ENCODE results near the gene FAM171A1.

Gene FAM171A1

GRCh38 chr10:15245530-15245929 lies 125.6 kb downstream of the FAM171A1 start:
- Histone ChIP-seq H3K4ac (ENCODE audit: low read depth, low read length) (no peak overlapping the region), H3K79me1 (ENCODE audit: low read length) (no peaks in the 10 kb centered on the region), H3K27me3 (ENCODE audit: insufficient read depth, low read length) (no peaks in the 10 kb centered on the region), H3K27ac (ENCODE audit: low read depth, low read length) (no peak overlapping the region), H2BK120ac (ENCODE audit: insufficient read depth, low read length, poor library complexity) (no peak overlapping the region), H2AFZ (ENCODE audit: insufficient read depth, low read length, poor library complexity) (no peak overlapping the region), H3K14ac (ENCODE audit: low read length) (no peak overlapping the region), H4K91ac (ENCODE audit: low read depth, low read length) (no peak overlapping the region), H4K8ac (ENCODE audit: low read depth, low read length) (no peak overlapping the region), H3K23ac (ENCODE audit: low read length) (no peak overlapping the region), H4K12ac (ENCODE audit: low read depth, low read length) (no peak overlapping the region), H3K18ac (ENCODE audit: low read length) (no peak overlapping the region), H3K4me3 (ENCODE audit: low read depth, low read length) (no peak overlapping the region), H2BK12ac (ENCODE audit: low read length) (no peak overlapping the region), H3K79me2 (ENCODE audit: control insufficient read depth, insufficient read depth, low read length, poor library complexity) (no peaks in the 10 kb centered on the region), H3K36me3 (ENCODE audit: control insufficient read depth in 1 of 2, insufficient read depth in 2 of 2, low read length in 2 of 2) (peaks cover 5 to 7% of the 10 kb centered on the region in 2 experiments), H2BK5ac (ENCODE audit: low read depth, low read length, poor library complexity) (no peak overlapping the region), H3K9me3 (ENCODE audit: insufficient read depth, low read depth, low read length) (no peaks in the 10 kb centered on the region), H3K9ac (ENCODE audit: low read length) (no peak overlapping the region), H3K4me1 (ENCODE audit: control insufficient read depth in 1 of 2, insufficient read depth in 2 of 2, low read length in 2 of 2) (peaks cover 5 to 10% of the 10 kb centered on the region in 2 experiments), H2AK5ac (ENCODE audit: low read length) (no peak overlapping the region), H3K4me2 (ENCODE audit: low read length) (no peak overlapping the region)
- WGBS (ENCODE audit: extremely low coverage, insufficient coverage, insufficient read length): no CpG with 5 or more reads among the region's 3 CpGs
- DNase-seq: no peak

GRCh38 chr10:15244635-15245197 lies 126.4 kb downstream of the FAM171A1 start:
- no peak overlapping the region for H3K4me2 ChIP-seq (ENCODE audit: low read length)
- no peak overlapping the region for H3K14ac ChIP-seq (ENCODE audit: low read length)
- peaks cover 5 to 7% of the 10 kb centered on the region in 2 experiments for H3K36me3 ChIP-seq (ENCODE audit: control insufficient read depth in 1 of 2, insufficient read depth in 2 of 2, low read length in 2 of 2)
- no peak overlapping the region for H3K4ac ChIP-seq (ENCODE audit: low read depth, low read length)
- H3K9ac ChIP-seq (ENCODE audit: low read length): no peak overlapping the region
- H3K4me1 ChIP-seq (ENCODE audit: control insufficient read depth in 1 of 2, insufficient read depth in 2 of 2, low read length in 2 of 2): peaks cover 5 to 10% of the 10 kb centered on the region in 2 experiments
- no peaks in the 10 kb centered on the region for H3K79me2 ChIP-seq (ENCODE audit: control insufficient read depth, insufficient read depth, low read length, poor library complexity)
- no peak overlapping the region for H4K8ac ChIP-seq (ENCODE audit: low read depth, low read length)
- no peak for DNase-seq
- H2BK12ac ChIP-seq (ENCODE audit: low read length): no peak overlapping the region
- no peak overlapping the region for H2AK5ac ChIP-seq (ENCODE audit: low read length)
- H2BK5ac ChIP-seq (ENCODE audit: low read depth, low read length, poor library complexity): no peak overlapping the region
- H3K4me3 ChIP-seq (ENCODE audit: low read depth, low read length): no peak overlapping the region
- H2BK120ac ChIP-seq (ENCODE audit: insufficient read depth, low read length, poor library complexity): no peak overlapping the region
- no peak overlapping the region for H3K23ac ChIP-seq (ENCODE audit: low read length)
- no peak overlapping the region for H3K18ac ChIP-seq (ENCODE audit: low read length)
- no peak overlapping the region for H2AFZ ChIP-seq (ENCODE audit: insufficient read depth, low read length, poor library complexity)
- H3K9me3 ChIP-seq (ENCODE audit: insufficient read depth, low read depth, low read length): no peaks in the 10 kb centered on the region
- H4K12ac ChIP-seq (ENCODE audit: low read depth, low read length): no peak overlapping the region
- no peaks in the 10 kb centered on the region for H3K27me3 ChIP-seq (ENCODE audit: insufficient read depth, low read length)
- no peaks in the 10 kb centered on the region for H3K79me1 ChIP-seq (ENCODE audit: low read length)
- no peak overlapping the region for H4K91ac ChIP-seq (ENCODE audit: low read depth, low read length)
- H3K27ac ChIP-seq (ENCODE audit: low read depth, low read length): no peak overlapping the region
- no CpG with 5 or more reads among the region's 12 CpGs for WGBS (ENCODE audit: extremely low coverage, insufficient coverage, insufficient read length)

GRCh38 chr10:15242261-15242840 lies 128.7 kb downstream of the FAM171A1 start:
- Histone ChIP-seq H3K4me1 (ENCODE audit: control insufficient read depth in 1 of 2, insufficient read depth in 2 of 2, low read length in 2 of 2) (peaks cover 0 to 5% of the 10 kb centered on the region in 2 experiments), H3K79me1 (ENCODE audit: low read length) (no peaks in the 10 kb centered on the region), H3K18ac (ENCODE audit: low read length) (no peak overlapping the region), H3K79me2 (ENCODE audit: control insufficient read depth, insufficient read depth, low read length, poor library complexity) (no peaks in the 10 kb centered on the region), H3K4me2 (ENCODE audit: low read length) (no peak overlapping the region), H2BK5ac (ENCODE audit: low read depth, low read length, poor library complexity) (no peak overlapping the region), H3K14ac (ENCODE audit: low read length) (no peak overlapping the region), H4K91ac (ENCODE audit: low read depth, low read length) (no peak overlapping the region), H3K23ac (ENCODE audit: low read length) (no peak overlapping the region), H3K36me3 (ENCODE audit: control insufficient read depth in 1 of 2, insufficient read depth in 2 of 2, low read length in 2 of 2) (peaks cover 2 to 3% of the 10 kb centered on the region in 2 experiments), H3K27me3 (ENCODE audit: insufficient read depth, low read length) (no peaks in the 10 kb centered on the region), H3K9ac (ENCODE audit: low read length) (no peak overlapping the region), H3K4me3 (ENCODE audit: low read depth, low read length) (no peak overlapping the region), H3K27ac (ENCODE audit: low read depth, low read length) (no peak overlapping the region), H2BK12ac (ENCODE audit: low read length) (no peak overlapping the region), H2BK120ac (ENCODE audit: insufficient read depth, low read length, poor library complexity) (no peak overlapping the region), H4K8ac (ENCODE audit: low read depth, low read length) (no peak overlapping the region), H3K4ac (ENCODE audit: low read depth, low read length) (no peak overlapping the region), H2AFZ (ENCODE audit: insufficient read depth, low read length, poor library complexity) (no peak overlapping the region), H2AK5ac (ENCODE audit: low read length) (no peak overlapping the region), H3K9me3 (ENCODE audit: insufficient read depth, low read depth, low read length) (no peaks in the 10 kb centered on the region), H4K12ac (ENCODE audit: low read depth, low read length) (no peak overlapping the region)
- DNase-seq: no peak
- no CpG with 5 or more reads among the region's 12 CpGs for WGBS (ENCODE audit: extremely low coverage, insufficient coverage, insufficient read length)

GRCh38 chr10:15241306-15241705 lies 129.8 kb downstream of the FAM171A1 start:
- H2AK5ac ChIP-seq (ENCODE audit: low read length): no peak overlapping the region
- H3K14ac ChIP-seq (ENCODE audit: low read length): no peak overlapping the region
- H2BK120ac ChIP-seq (ENCODE audit: insufficient read depth, low read length, poor library complexity): no peak overlapping the region
- no peak overlapping the region for H3K4ac ChIP-seq (ENCODE audit: low read depth, low read length)
- no peak overlapping the region for H3K4me3 ChIP-seq (ENCODE audit: low read depth, low read length)
- no peak overlapping the region for H2BK12ac ChIP-seq (ENCODE audit: low read length)
- no peak overlapping the region for H3K23ac ChIP-seq (ENCODE audit: low read length)
- H4K8ac ChIP-seq (ENCODE audit: low read depth, low read length): no peak overlapping the region
- H3K79me2 ChIP-seq (ENCODE audit: control insufficient read depth, insufficient read depth, low read length, poor library complexity): no peaks in the 10 kb centered on the region
- no peaks in the 10 kb centered on the region for H3K27me3 ChIP-seq (ENCODE audit: insufficient read depth, low read length)
- no peak overlapping the region for H3K9ac ChIP-seq (ENCODE audit: low read length)
- H3K27ac ChIP-seq (ENCODE audit: low read depth, low read length): no peak overlapping the region
- H4K91ac ChIP-seq (ENCODE audit: low read depth, low read length): no peak overlapping the region
- peaks cover 0 to 2% of the 10 kb centered on the region in 2 experiments for H3K36me3 ChIP-seq (ENCODE audit: control insufficient read depth in 1 of 2, insufficient read depth in 2 of 2, low read length in 2 of 2)
- no peak overlapping the region for H4K12ac ChIP-seq (ENCODE audit: low read depth, low read length)
- H2BK5ac ChIP-seq (ENCODE audit: low read depth, low read length, poor library complexity): no peak overlapping the region
- H3K9me3 ChIP-seq (ENCODE audit: insufficient read depth, low read depth, low read length): no peaks in the 10 kb centered on the region
- no peak for DNase-seq
- WGBS (ENCODE audit: extremely low coverage, insufficient coverage, insufficient read length): no CpG with 5 or more reads among the region's 4 CpGs
- H2AFZ ChIP-seq (ENCODE audit: insufficient read depth, low read length, poor library complexity): no peak overlapping the region
- H3K18ac ChIP-seq (ENCODE audit: low read length): no peak overlapping the region
- peaks cover 0 to 5% of the 10 kb centered on the region in 2 experiments for H3K4me1 ChIP-seq (ENCODE audit: control insufficient read depth in 1 of 2, insufficient read depth in 2 of 2, low read length in 2 of 2)
- no peaks in the 10 kb centered on the region for H3K79me1 ChIP-seq (ENCODE audit: low read length)
- no peak overlapping the region for H3K4me2 ChIP-seq (ENCODE audit: low read length)

All from trophoblast cell (in vitro differentiated cells and primary cell).